ENCODE results near the gene NFATC2IP.

DNA sequence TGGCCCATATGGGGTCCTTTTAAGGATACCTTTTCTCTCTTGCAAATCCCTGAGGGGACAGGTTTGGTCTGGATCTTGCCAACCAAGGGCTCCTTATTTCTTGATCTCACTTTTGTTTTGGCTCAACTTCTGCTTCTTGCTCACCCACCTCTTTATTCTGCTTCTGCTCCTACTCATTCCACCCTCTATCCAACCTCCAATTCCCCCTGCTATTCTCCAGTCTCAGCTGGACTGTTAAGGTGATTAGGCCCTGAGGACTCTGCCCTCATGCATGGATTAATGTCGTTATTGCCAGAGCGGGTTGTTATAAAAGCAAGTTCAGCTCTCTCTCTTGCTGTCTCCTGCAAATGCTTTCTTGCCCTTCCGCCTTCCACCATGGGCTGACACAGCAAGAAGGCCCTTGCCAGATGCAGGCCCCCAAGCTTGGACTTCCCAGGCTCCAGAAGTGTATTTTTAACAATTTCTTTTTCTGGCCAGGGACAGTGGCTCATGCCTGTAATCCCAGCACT is 63.9 kb downstream of the NFATC2IP start:
- TF ChIP-seq CTCF (IDR thresholded peaks at IDR 0.05) (no peak), POLR2A (IDR thresholded peaks at IDR 0.05) (no peak)
